Astrocyte (in vitro differentiated cells and primary cell): ENCODE measurements around the gene HDAC2. TPM values are rescaled to one million over a fixed set of nuclear protein-coding genes. Genes with fewer than 3 reads are reported as not detected.

ENCODE experiments used
- DNase-seq: peaks from one replicate; pipeline ENCODE4 v3.0.0-alpha.2; 2010; ENCODE audit warnings: low read depth
- FAIRE-seq: peaks from 2 replicates; lab custom pipeline; 2011; peaks lifted over from hg19 to GRCh38; lab: Jason Lieb, UNC
- H2AFZ ChIP-seq: 2 replicates; pipeline ENCODE4 v1.6.0; 2012; ENCODE audit warnings: low read depth, low read length, inconsistent platforms
- H3K27ac ChIP-seq: 2 replicates; pipeline ENCODE4 v1.5.1; 2011; ENCODE audit warnings: low read depth, low read length, inconsistent platforms
- H3K27me3 ChIP-seq: 2 replicates; pipeline ENCODE4 v1.6.0; 2011; ENCODE audit warnings: low read length, inconsistent platforms; ENCODE audit not compliant: insufficient read depth
- H3K36me3 ChIP-seq: 2 replicates; pipeline ENCODE4 v1.5.1; 2011; ENCODE audit warnings: low read length, inconsistent platforms; ENCODE audit not compliant: insufficient read depth
- H3K4me1 ChIP-seq: 2 replicates; pipeline ENCODE4 v1.5.1; 2011; ENCODE audit warnings: low read length, inconsistent platforms; ENCODE audit not compliant: insufficient read depth
- H3K4me2 ChIP-seq: 2 replicates; pipeline ENCODE4 v1.6.0; 2012; ENCODE audit warnings: low read length, inconsistent platforms
- H3K4me3 ChIP-seq: 2 replicates; pipeline ENCODE4 v1.5.1; 2011; ENCODE audit warnings: low read depth, mild to moderate bottlenecking, low read length, inconsistent platforms; ENCODE audit not compliant: insufficient read depth
- H3K79me2 ChIP-seq: 2 replicates; pipeline ENCODE4 v1.6.0; 2012; ENCODE audit warnings: mild to moderate bottlenecking, low read length, inconsistent platforms; ENCODE audit not compliant: insufficient read depth
- H3K9ac ChIP-seq: 2 replicates; pipeline ENCODE4 v1.6.0; 2012; ENCODE audit warnings: mild to moderate bottlenecking, low read length, inconsistent platforms
- H3K9me3 ChIP-seq: 2 replicates; pipeline ENCODE4 v1.5.1; 2012; ENCODE audit warnings: low read depth, mild to moderate bottlenecking, low read length, inconsistent platforms; ENCODE audit not compliant: insufficient read depth
- H4K20me1 ChIP-seq: 2 replicates; pipeline ENCODE4 v1.6.0; 2012; ENCODE audit warnings: low read length, inconsistent platforms; ENCODE audit not compliant: insufficient read depth
- H3K27ac Mint-ChIP-seq: one replicate; pipeline ENCODE4 v1.8.0; 2021; ENCODE audit warnings: mild to moderate bottlenecking, mixed read lengths; ENCODE audit not compliant: unreplicated experiment
- H3K27me3 Mint-ChIP-seq: one replicate; pipeline ENCODE4 v1.8.0; 2021; ENCODE audit warnings: low read depth, mixed read lengths; ENCODE audit not compliant: unreplicated experiment
- H3K36me3 Mint-ChIP-seq: one replicate; pipeline ENCODE4 v1.8.0; 2021; ENCODE audit warnings: low read depth, mixed read lengths; ENCODE audit not compliant: unreplicated experiment
- H3K4me1 Mint-ChIP-seq: one replicate; pipeline ENCODE4 v1.8.0; 2021; ENCODE audit warnings: low read depth, mixed read lengths; ENCODE audit not compliant: unreplicated experiment
- H3K4me3 Mint-ChIP-seq: one replicate; pipeline ENCODE4 v1.8.0; 2021; ENCODE audit warnings: mild to moderate bottlenecking, moderate library complexity, mixed read lengths; ENCODE audit not compliant: unreplicated experiment
- H3K9me3 Mint-ChIP-seq: one replicate; pipeline ENCODE4 v1.8.0; 2021; ENCODE audit warnings: mild to moderate bottlenecking, mixed read lengths; ENCODE audit not compliant: unreplicated experiment
- CTCF ChIP-seq: IDR thresholded peaks from 2 replicates; pipeline ENCODE4 v1.5.1; 2011; ENCODE audit warnings: low read depth, mild to moderate bottlenecking, inconsistent platforms, low read length, moderate library complexity; ENCODE audit not compliant: insufficient read depth
- EZH2 ChIP-seq: IDR thresholded peaks from 2 replicates; pipeline ENCODE4 v1.6.1; 2012; ENCODE audit warnings: mild to moderate bottlenecking, low read length, inconsistent platforms; ENCODE audit not compliant: insufficient read depth
- total RNA-seq: library from RNA; stranded (reverse); gene quantifications from 2 replicates; pipeline ENCODE4 v1.2.1, GENCODE V29; 2021

The HDAC2 gene
- total RNA-seq, 1 donor from 2014 or later: 179 TPM

- peaks cover 5% of the 10 kb centered on the region for H3K9me3 Mint-ChIP-seq
- H3K27me3 ChIP-seq: no peaks in the 10 kb centered on the region
- H3K4me1 Mint-ChIP-seq: peaks cover 27% of the 10 kb centered on the region
- no peak overlapping the region for H3K9ac ChIP-seq
- TF ChIP-seq CTCF (no peak), EZH2 (no peak)
- no peak overlapping the region for H3K4me3 Mint-ChIP-seq
- no peaks in the 10 kb centered on the region for H3K36me3 ChIP-seq
- H3K36me3 Mint-ChIP-seq: peaks cover 7% of the 10 kb centered on the region
- H4K20me1 ChIP-seq: no peaks in the 10 kb centered on the region
- H2AFZ ChIP-seq: no peak overlapping the region
- H3K4me2 ChIP-seq: no peak overlapping the region
- no peaks in the 10 kb centered on the region for H3K79me2 ChIP-seq
- no peak overlapping the region for H3K27ac Mint-ChIP-seq
- DNase-seq (peak; percentile 65), FAIRE-seq (no peak)
- no peaks in the 10 kb centered on the region for H3K27me3 Mint-ChIP-seq
- no peaks in the 10 kb centered on the region for H3K9me3 ChIP-seq
- H3K4me3 ChIP-seq: no peak overlapping the region
- H3K27ac ChIP-seq: no peak overlapping the region
- peaks cover 26% of the 10 kb centered on the region for H3K4me1 ChIP-seq
These were observed 29.1 kb upstream of the HDAC2 start for GRCh38 chr6:114000069-114000468.

GRCh38 chr6:113999284-113999683 is 28.3 kb upstream of the HDAC2 start:
- no peak for DNase-seq
- Histone ChIP-seq H3K9ac (no peak overlapping the region), H3K36me3 (no peaks in the 10 kb centered on the region), H3K4me3 (no peak overlapping the region), H2AFZ (no peak overlapping the region), H3K4me2 (no peak overlapping the region), H3K27me3 (no peaks in the 10 kb centered on the region), H3K9me3 (no peaks in the 10 kb centered on the region), H3K27ac (no peak overlapping the region), H3K4me1 (peaks cover 28% of the 10 kb centered on the region), H4K20me1 (no peaks in the 10 kb centered on the region), H3K79me2 (no peaks in the 10 kb centered on the region)
- Mint-ChIP-seq H3K27ac (no peak overlapping the region), H3K4me1 (peaks cover 33% of the 10 kb centered on the region), H3K27me3 (no peaks in the 10 kb centered on the region), H3K36me3 (peaks cover 7% of the 10 kb centered on the region), H3K4me3 (no peak overlapping the region), H3K9me3 (peaks cover 5% of the 10 kb centered on the region)
- TF ChIP-seq CTCF: no peak
- TF ChIP-seq EZH2: no peak
- FAIRE-seq: no peak

- FAIRE-seq: no peak
- Mint-ChIP-seq H3K36me3 (peaks cover 7% of the 10 kb centered on the region), H3K4me1 (peaks cover 33% of the 10 kb centered on the region)
These were observed 27.9 kb upstream of the HDAC2 start for GRCh38 chr6:113998811-113999210.

More at GRCh38 chr6:113998811-113999210, 27.9 kb upstream of the HDAC2 start:
- H3K79me2 ChIP-seq: no peaks in the 10 kb centered on the region
- no peak overlapping the region for H3K4me2 ChIP-seq
- Mint-ChIP-seq H3K9me3 (peaks cover 5% of the 10 kb centered on the region), H3K27ac (peak overlapping the region; percentile 16), H3K27me3 (no peaks in the 10 kb centered on the region), H3K4me3 (no peak overlapping the region)
- H3K27me3 ChIP-seq: no peaks in the 10 kb centered on the region
- no peaks in the 10 kb centered on the region for H4K20me1 ChIP-seq
- H2AFZ ChIP-seq: no peak overlapping the region
- TF ChIP-seq EZH2 (no peak), CTCF (no peak)
- H3K4me1 ChIP-seq: peaks cover 28% of the 10 kb centered on the region
- DNase-seq: no peak
- H3K36me3 ChIP-seq: no peaks in the 10 kb centered on the region
- no peak overlapping the region for H3K27ac ChIP-seq
- no peak overlapping the region for H3K9ac ChIP-seq
- H3K9me3 ChIP-seq: no peaks in the 10 kb centered on the region
- H3K4me3 ChIP-seq: no peak overlapping the region
